HCT116 (cell line): Measurements from ENCODE around the gene RFTN1. TPM values are rescaled to one million over a fixed set of nuclear protein-coding genes. Genes with fewer than 3 reads are reported as not detected.

Source experiments
- ATAC-seq: fragments of 200-7000 bp; cut with Tn5 transposase; 2 replicates; pipeline ENCODE4 v1.9.1; 2020; ENCODE audit warnings: mild to moderate bottlenecking, moderate library complexity
- BruUV-seq: library from RNA; stranded (reverse); fragments of 400-500 nt; replicated peaks from 2 replicates; lab custom pipeline; 2021; lab: Mats Ljungman, UMichigan
- CTCF ChIA-PET: fragments of 300-600 bp; sonication (Branson Sonifier 250); formaldehyde crosslinking; loops from one replicate; lab custom pipeline; 2021; ENCODE audit warnings: antibody characterized with exemption; lab: Charles Lee
- POLR2A ChIA-PET: fragments of 300-600, 350-600 bp; sonication (Branson Sonifier 250); formaldehyde crosslinking; loops from one replicate; lab custom pipeline; 2021; ENCODE audit warnings: antibody characterized with exemption; lab: Charles Lee
- RAD21 ChIA-PET, 2 experiments: fragments of 300-600 bp; sonication (Branson Sonifier 250); formaldehyde crosslinking; loops; one replicate each; lab custom pipeline; 2023; ENCODE audit warnings: low total read pairs in 2 of 2; ENCODE audit not compliant: uncharacterized antibody in 2 of 2, unreplicated experiment in 2 of 2, low non-redundant PET in 1 of 2; lab: Charles Lee
- DNase-seq: peaks from one replicate; pipeline ENCODE4 v3.0.0-alpha.2; 2010; ENCODE audit warnings: low read depth, low spot score
- H2AFZ ChIP-seq: fragments of 200-600 bp; shearing (Covaris generic), sonication (generic); 2 replicates; pipeline ENCODE4 v1.6.1; 2017; ENCODE audit warnings: low read depth, mixed run types, mixed read lengths, antibody characterized with exemption, low read length; ENCODE audit not compliant: poor library complexity, severe bottlenecking
- H3K27ac ChIP-seq: 2 replicates; pipeline ENCODE4 v1.5.1; 2012; ENCODE audit warnings: low read depth, low read length
- H3K27me3 ChIP-seq: fragments of 200-600 bp; sonication (generic); 2 replicates; pipeline ENCODE4 v1.6.1; 2016; ENCODE audit warnings: mixed run types, low read length, mixed read lengths; ENCODE audit not compliant: insufficient read depth
- H3K36me3 ChIP-seq, 2 experiments: fragments of 200-500 bp in 1 of 2; fragments of 200-600 bp in 1 of 2; sonication (Bioruptor generic) in 1 of 2; sonication (generic) in 1 of 2; 2 replicates each; pipeline versions ENCODE4 v1.5.1 to v1.6.1; 2014 to 2016; ENCODE audit warnings: low read length in 2 of 2, inconsistent platforms in 1 of 2, mixed read lengths in 1 of 2, mixed run types in 1 of 2; ENCODE audit not compliant: insufficient read depth in 2 of 2, control insufficient read depth in 1 of 2
- H3K4me1 ChIP-seq, 2 experiments: fragments of 200-600 bp in 1 of 2; sonication (generic) in 1 of 2; 2 replicates each; pipeline versions ENCODE4 v1.5.1 to v1.6.1; 2012 to 2017; ENCODE audit warnings: low read length in 2 of 2, inconsistent platforms in 1 of 2, mild to moderate bottlenecking in 1 of 2, mixed read lengths in 1 of 2, mixed run types in 1 of 2, moderate library complexity in 1 of 2; ENCODE audit not compliant: insufficient read depth in 2 of 2, control insufficient read depth in 1 of 2
- H3K4me2 ChIP-seq: fragments of 200-600 bp; sonication (generic); 2 replicates; pipeline ENCODE4 v1.6.1; 2017; ENCODE audit warnings: mixed run types, low read length, mixed read lengths
- H3K4me3 ChIP-seq, 2 experiments: fragments of 200-600 bp in 1 of 2; sonication (generic) in 1 of 2; replicated peaks in 1 of 2; 2 replicates each; pipeline ENCODE4 v1.5.1; 2011 to 2016; ENCODE audit warnings: low read length in 2 of 2, control low read depth in 1 of 2, low read depth in 1 of 2, mild to moderate bottlenecking in 1 of 2, mixed read lengths in 1 of 2, mixed run types in 1 of 2
- H3K79me2 ChIP-seq: fragments of 200-600 bp; sonication (generic); 2 replicates; pipeline ENCODE4 v1.6.1; 2017; ENCODE audit warnings: mild to moderate bottlenecking, mixed run types, low read length, moderate library complexity, mixed read lengths; ENCODE audit not compliant: insufficient read depth
- H3K9ac ChIP-seq: fragments of 200-600 bp; sonication (generic); 2 replicates; pipeline ENCODE4 v1.6.1; 2016; ENCODE audit warnings: low read length, mixed read lengths
- H3K9me2 ChIP-seq: fragments of 200-600 bp; sonication (generic), shearing (Covaris generic); 2 replicates; pipeline ENCODE4 v1.6.1; 2017; ENCODE audit warnings: mixed run types, mild to moderate bottlenecking, moderate library complexity; ENCODE audit not compliant: insufficient read depth
- H3K9me3 ChIP-seq, 2 experiments: fragments of 200-500 bp in 1 of 2; fragments of 200-600 bp in 1 of 2; sonication (Bioruptor generic) in 1 of 2; sonication (generic) in 1 of 2; 2 replicates each; pipeline ENCODE4 v1.6.1; 2014 to 2017; ENCODE audit warnings: low read length in 2 of 2, mixed read lengths in 2 of 2, inconsistent platforms in 1 of 2, low read depth in 1 of 2, mild to moderate bottlenecking in 1 of 2, mixed run types in 1 of 2, moderate library complexity in 1 of 2; ENCODE audit not compliant: control insufficient read depth in 1 of 2, insufficient read depth in 1 of 2
- H4K20me1 ChIP-seq: fragments of 200-600 bp; sonication (generic), shearing (Covaris generic); 2 replicates; pipeline ENCODE4 v1.6.1; 2017; ENCODE audit warnings: mixed run types, mild to moderate bottlenecking, moderate library complexity; ENCODE audit not compliant: insufficient read depth
- ATF3 ChIP-seq: IDR thresholded peaks from 2 replicates; pipeline ENCODE4 v1.6.1; 2012
- ELF1 ChIP-seq: IDR thresholded peaks from 2 replicates; pipeline ENCODE4 v1.6.1; 2012; ENCODE audit warnings: low read depth, borderline replicate concordance
- EZH2 ChIP-seq: fragments of 200-600 bp; sonication (generic); IDR thresholded peaks from 2 replicates; pipeline ENCODE4 v1.6.1; 2017; ENCODE audit warnings: antibody characterized with exemption, mixed run types
- JUND ChIP-seq: IDR thresholded peaks from 2 replicates; pipeline ENCODE4 v1.6.1; 2012
- MAX ChIP-seq: IDR thresholded peaks from 2 replicates; pipeline ENCODE4 v1.6.1; 2012
- TCF7L2 ChIP-seq: IDR thresholded peaks from 2 replicates; pipeline ENCODE4 v1.7.0; 2011; ENCODE audit warnings: borderline replicate concordance, inconsistent platforms; ENCODE audit not compliant: insufficient read depth, insufficient read length; ENCODE audit errors: extremely low read depth
- ZBTB33 ChIP-seq: IDR thresholded peaks from 2 replicates; pipeline ENCODE4 v1.6.1; 2011; ENCODE audit warnings: mild to moderate bottlenecking, low read length, moderate library complexity; ENCODE audit not compliant: insufficient replicate concordance; ENCODE audit errors: extremely low read depth
- ZFX ChIP-seq: fragments of 450-650 bp; IDR thresholded peaks from 2 replicates; pipeline ENCODE4 v1.6.1; 2017
- ZNF274 ChIP-seq: fragments of 200-500 bp; sonication (Bioruptor generic); IDR thresholded peaks from 2 replicates; pipeline ENCODE4 v1.6.1; 2014; ENCODE audit warnings: mild to moderate bottlenecking, low read depth, low read length, inconsistent platforms
- intact Hi-C: fragments of 100-400 bp; cut with micrococcal nuclease; formaldehyde crosslinking; loops from 2 replicates; pipeline ENCODE4 v1.10.0; 2022
- total RNA-seq: library from RNA; stranded (reverse); gene quantifications from one replicate; pipeline ENCODE4 v1.2.1, GENCODE V29; 2021; ENCODE audit not compliant: unreplicated experiment

The RFTN1 gene
- total RNA-seq, 1 experiment from 2014 or later, result 3.9 TPM

- no peak overlapping the region for H3K4me2 ChIP-seq
Measured at GRCh38 chr3:16386561-16386960, 126.9 kb downstream of the RFTN1 start.

More at GRCh38 chr3:16386561-16386960, 126.9 kb downstream of the RFTN1 start:
- no peak overlapping the region for H3K27ac ChIP-seq
- no peaks in the 10 kb centered on the region for H3K9me3 ChIP-seq
- no peaks in the 10 kb centered on the region for H4K20me1 ChIP-seq
- intact Hi-C loops, result no loop called here
- no peak for ATAC-seq
- RAD21 ChIA-PET, result no interaction called here
- CTCF ChIA-PET, result no interaction called here
- H2AFZ ChIP-seq, result no peak overlapping the region
- TF ChIP-seq EZH2 (no peak), ELF1 (no peak), MAX (no peak), ZFX (no peak), TCF7L2 (no peak), JUND (no peak), ZBTB33 (no peak), ZNF274 (no peak), ATF3 (no peak)
- H3K4me1 ChIP-seq, result no peaks in the 10 kb centered on the region
- H3K27me3 ChIP-seq, result no peaks in the 10 kb centered on the region
- POLR2A ChIA-PET, result no interaction called here
- no TSS peak for BruUV-seq
- H3K36me3 ChIP-seq, result no peaks in the 10 kb centered on the region
- no peaks in the 10 kb centered on the region for H3K79me2 ChIP-seq
- no peak overlapping the region for H3K9ac ChIP-seq
- H3K4me3 ChIP-seq, result no peak overlapping the region
- DNase-seq, result no peak
- no peaks in the 10 kb centered on the region for H3K9me2 ChIP-seq
